ENCODE measurements around the gene ACTL10.

ACTL10 gene

GRCh38 chr20:33649201-33649681 is 17.5 kb upstream of the ACTL10 start:
- DNase-seq = peak; percentile 19 to 48

- DNase-seq = no peak
Measured at GRCh38 chr20:33650111-33650752, 16.5 kb upstream of the ACTL10 start.

GRCh38 chr20:33650753-33651561 is 15.8 kb upstream of the ACTL10 start:
- peak in 1 of 2 experiments; percentile 37 for DNase-seq

GRCh38 chr20:33651562-33652048 is 15.1 kb upstream of the ACTL10 start:
- no peak for DNase-seq

GRCh38 chr20:33653218-33653899 is 13.4 kb upstream of the ACTL10 start:
- DNase-seq = peak; percentile 63 to 72

- DNase-seq = peak; percentile 90 to 96
Measured at GRCh38 chr20:33653900-33654596, 12.7 kb upstream of the ACTL10 start.

GRCh38 chr20:33654680-33655161 is 12.0 kb upstream of the ACTL10 start:
- no peak for DNase-seq

- no peak for DNase-seq
Measured at GRCh38 chr20:33655164-33655563, 11.6 kb upstream of the ACTL10 start.

GRCh38 chr20:33656010-33656782 is 10.5 kb upstream of the ACTL10 start:
- no peak for DNase-seq

GRCh38 chr20:33656783-33657703 is 9.7 kb upstream of the ACTL10 start:
- no peak for DNase-seq

- no peak for DNase-seq
Measured at GRCh38 chr20:33657704-33658095, 9.0 kb upstream of the ACTL10 start.

GRCh38 chr20:33658510-33658909 is 8.2 kb upstream of the ACTL10 start:
- no peak for DNase-seq

GRCh38 chr20:33658929-33659328 is 7.8 kb upstream of the ACTL10 start:
- DNase-seq = no peak

GRCh38 chr20:33659341-33660034 is 7.3 kb upstream of the ACTL10 start:
- DNase-seq = no peak

- DNase-seq = no peak
Measured at GRCh38 chr20:33660035-33660684, 6.6 kb upstream of the ACTL10 start.

- no peak for DNase-seq
Measured at GRCh38 chr20:33660685-33661058, 6.1 kb upstream of the ACTL10 start.

- no peak for DNase-seq
Measured at GRCh38 chr20:33662172-33662571, 4.6 kb upstream of the ACTL10 start, which contains the start of gene C20orf144. Gene C20orf144 (plus strand): TSS chr20:33662327. CDS start chr20:33662346, 19 bp downstream.

- DNase-seq = peak; percentile 83 to 86
Measured at GRCh38 chr20:33663161-33664084, 3.3 kb upstream of the ACTL10 start.

Measured in NCI-H2081 (cell line).